Naive thymus-derived CD8-positive, alpha-beta T cell (primary cell): ENCODE results near the gene UNC93A. TPM values are rescaled to one million over a fixed set of nuclear protein-coding genes. Genes with fewer than 3 reads are reported as not detected.
"Not testable (repeated sequence)": the region's sequence is repeated elsewhere in the genome, so short reads cannot be mapped to it uniquely, and the experiment has no call there.

ENCODE experiments used
- ATAC-seq, 2 donors: fragments of 150-1000 bp; cut with Tn5 transposase in 1 of 2; sonication (Bioruptor Pico), chemical (Tn5 transposase) in 1 of 2; 1 replicate in 1 of 2; 2 replicates in 1 of 2; pipeline ENCODE4 v1.10.0; 2021; ENCODE audit warnings: mild to moderate bottlenecking in 2 of 2, moderate library complexity in 2 of 2
- POLR2A ChIA-PET: fragments of 350-600 bp; sonication (Branson Sonifier 250); formaldehyde crosslinking; loops from one replicate; lab custom pipeline; 2021; ENCODE audit warnings: antibody characterized with exemption; lab: Charles Lee
- DNase-seq, 10 donors: peaks; one replicate each; pipeline versions ENCODE4 v3.0.0 to v3.0.0-alpha.2; 2020 to 2022
- H3K27ac Mint-ChIP-seq, 10 donors: one replicate each; pipeline ENCODE4 v1.8.0; 2020 to 2022; ENCODE audit warnings: mild to moderate bottlenecking in 10 of 10, mixed read lengths in 10 of 10, moderate library complexity in 4 of 10, inconsistent platforms in 1 of 10
- H3K27me3 Mint-ChIP-seq, 5 donors: one replicate each; pipeline ENCODE4 v1.8.0; 2021 to 2022; ENCODE audit warnings: mixed read lengths in 5 of 5
- H3K36me3 Mint-ChIP-seq, 3 donors: one replicate each; pipeline ENCODE4 v1.8.0; 2020 to 2022; ENCODE audit warnings: mixed read lengths in 3 of 3, mild to moderate bottlenecking in 2 of 3, inconsistent platforms in 1 of 3
- H3K4me1 Mint-ChIP-seq, 4 donors: one replicate each; pipeline ENCODE4 v1.8.0; 2021 to 2022; ENCODE audit warnings: mixed read lengths in 4 of 4
- H3K4me3 Mint-ChIP-seq, 10 donors: one replicate each; pipeline ENCODE4 v1.8.0; 2020 to 2022; ENCODE audit warnings: mild to moderate bottlenecking in 10 of 10, mixed read lengths in 10 of 10, moderate library complexity in 6 of 10, inconsistent platforms in 1 of 10
- H3K9me3 Mint-ChIP-seq, 9 donors: one replicate each; pipeline ENCODE4 v1.8.0; 2020 to 2022; ENCODE audit warnings: mixed read lengths in 9 of 9, mild to moderate bottlenecking in 3 of 9, inconsistent platforms in 1 of 9, moderate library complexity in 1 of 9
- polyA plus RNA-seq, 3 donors: library from polyadenylated mRNA; unstranded; fragments of 300-500 nt; fragmentation: Illumina TruSeq; gene quantifications; one replicate each; pipeline ENCODE4 v1.2.3, GENCODE V29; 2021
- total RNA-seq, 8 experiments: library from RNA in 2 of 8; stranded (reverse) in 2 of 8; gene quantifications; one replicate each; pipeline ENCODE4 v1.2.3 and lab custom pipeline; 2021 to 2026

The UNC93A gene
- total and polyA plus RNA-seq, 5 experiments from 2014 or later = not detected

DNA sequence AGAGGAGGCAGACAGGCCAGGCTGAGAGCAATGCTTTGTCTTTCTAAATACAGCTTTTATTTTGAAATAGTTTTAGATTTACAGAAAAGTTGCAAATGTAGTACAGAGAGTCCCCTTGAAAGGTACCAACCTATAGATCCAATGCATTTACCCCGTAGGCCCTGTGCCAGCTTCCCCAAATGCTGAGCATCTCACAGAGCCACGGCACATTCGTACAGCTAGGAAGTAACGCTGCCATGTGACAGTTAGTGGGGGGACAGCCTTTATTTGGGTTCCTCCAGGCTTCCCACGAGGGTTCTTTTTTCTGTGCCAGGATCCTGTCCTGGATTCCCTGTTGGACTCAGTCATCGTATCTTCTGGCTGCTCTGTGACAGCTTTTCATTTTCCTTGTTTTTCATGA lies 20.6 kb downstream of the UNC93A start:
- peaks cover 0 to 13% (median 3%) of the 10 kb centered on the region in 5 donors for H3K27me3 Mint-ChIP-seq
- ATAC-seq, POLR2A ChIA-PET, H3K36me3 Mint-ChIP-seq, DNase-seq, H3K9me3 Mint-ChIP-seq, H3K4me3 Mint-ChIP-seq, H3K4me1 Mint-ChIP-seq, H3K27ac Mint-ChIP-seq: not testable (repeated sequence)

DNA sequence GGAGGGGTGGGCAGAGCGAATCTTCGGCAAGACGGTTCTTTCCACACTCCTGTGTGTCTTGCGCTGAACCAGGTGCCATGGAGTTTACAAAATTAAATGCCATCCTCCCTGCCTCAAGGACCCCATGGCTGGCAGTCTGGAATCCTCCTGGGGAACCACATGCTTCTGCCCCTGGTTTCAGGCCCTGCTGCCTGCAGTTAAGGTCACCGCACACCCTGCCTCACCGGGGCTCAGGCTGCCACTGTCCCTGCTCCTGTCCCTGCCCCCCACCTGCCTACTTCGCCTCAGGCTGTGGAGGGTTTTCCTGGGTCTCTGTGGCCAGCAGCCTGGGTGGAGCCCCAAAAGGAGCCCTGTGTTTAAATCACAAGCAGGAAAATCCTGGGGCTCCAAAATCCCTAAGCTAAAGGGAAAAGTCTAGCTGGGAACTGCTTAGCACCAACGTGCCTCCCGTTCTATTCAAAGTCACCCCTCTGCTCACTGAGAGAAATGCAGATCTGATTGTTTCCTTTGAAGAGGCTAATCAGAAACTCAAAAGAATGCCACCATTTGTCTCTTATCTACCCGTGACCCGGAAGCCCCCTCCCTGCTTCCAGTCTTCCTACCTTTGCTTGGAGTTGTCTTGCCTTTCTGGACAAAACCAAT lies 23.2 kb downstream of the UNC93A start:
- peaks cover 1 to 18% (median 16%) of the 10 kb centered on the region in 5 donors for H3K27me3 Mint-ChIP-seq
- H3K27ac Mint-ChIP-seq = no peak overlapping the region
- POLR2A ChIA-PET = no interaction called here
- H3K4me3 Mint-ChIP-seq = no peak overlapping the region
- H3K36me3 Mint-ChIP-seq = no peaks in the 10 kb centered on the region
- H3K9me3 Mint-ChIP-seq = no peaks in the 10 kb centered on the region
- no peaks in the 10 kb centered on the region for H3K4me1 Mint-ChIP-seq
- DNase-seq (no peak), ATAC-seq (no peak)

DNA sequence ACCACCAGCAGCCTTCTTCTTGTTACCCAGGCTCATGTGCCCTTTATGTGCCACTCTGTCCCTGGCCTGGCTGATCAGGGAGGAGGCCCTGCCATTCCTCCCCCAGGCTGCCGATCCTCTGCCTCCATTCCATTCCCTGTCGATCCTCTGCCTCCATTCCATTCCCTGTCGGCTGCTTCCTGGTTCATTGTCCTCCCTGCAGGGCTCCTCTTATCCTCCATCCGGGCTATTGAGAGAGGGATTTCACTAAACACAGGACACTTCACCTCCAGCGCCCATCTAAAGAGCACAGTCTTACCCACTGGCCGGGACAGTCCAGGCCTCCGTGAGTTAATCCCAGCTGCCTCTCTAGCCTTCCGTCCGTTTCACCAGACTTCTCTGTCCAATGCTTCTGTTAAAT lies 26.1 kb downstream of the UNC93A start:
- Mint-ChIP-seq H3K4me3 (no peak overlapping the region), H3K27ac (peak overlapping the region in 2 of 10 donors; percentile 3 to 56), H3K4me1 (no peaks in the 10 kb centered on the region), H3K9me3 (no peaks in the 10 kb centered on the region), H3K27me3 (peaks cover 2 to 21% (median 16%) of the 10 kb centered on the region in 5 donors), H3K36me3 (no peaks in the 10 kb centered on the region)
- no peak for DNase-seq
- POLR2A ChIA-PET = no interaction called here
- ATAC-seq = no peak

DNA sequence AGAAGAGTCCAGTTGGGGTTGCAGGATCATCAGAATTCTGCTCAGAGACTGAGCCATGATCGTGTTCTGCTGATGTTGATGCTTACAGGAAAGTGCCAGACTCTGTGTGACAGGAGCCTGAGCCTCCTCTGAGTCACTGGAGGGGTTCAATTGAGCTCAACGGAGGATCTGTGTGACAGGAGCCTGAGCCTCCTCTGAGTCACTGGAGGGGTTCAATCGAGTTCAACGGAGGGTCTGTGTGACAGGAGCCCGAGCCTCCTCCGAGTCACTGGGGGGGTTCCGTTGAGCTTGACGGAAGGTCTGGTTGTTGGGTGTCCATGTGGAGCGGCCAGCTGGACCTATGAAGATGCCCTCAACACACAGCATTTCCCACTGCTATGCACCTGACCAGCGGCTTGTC lies 27.2 kb downstream of the UNC93A start:
- H3K27ac Mint-ChIP-seq, H3K9me3 Mint-ChIP-seq, ATAC-seq, H3K4me3 Mint-ChIP-seq, POLR2A ChIA-PET, H3K4me1 Mint-ChIP-seq, DNase-seq, H3K36me3 Mint-ChIP-seq: not testable (repeated sequence)
- peaks cover 2 to 18% (median 13%) of the 10 kb centered on the region in 5 donors for H3K27me3 Mint-ChIP-seq

DNA sequence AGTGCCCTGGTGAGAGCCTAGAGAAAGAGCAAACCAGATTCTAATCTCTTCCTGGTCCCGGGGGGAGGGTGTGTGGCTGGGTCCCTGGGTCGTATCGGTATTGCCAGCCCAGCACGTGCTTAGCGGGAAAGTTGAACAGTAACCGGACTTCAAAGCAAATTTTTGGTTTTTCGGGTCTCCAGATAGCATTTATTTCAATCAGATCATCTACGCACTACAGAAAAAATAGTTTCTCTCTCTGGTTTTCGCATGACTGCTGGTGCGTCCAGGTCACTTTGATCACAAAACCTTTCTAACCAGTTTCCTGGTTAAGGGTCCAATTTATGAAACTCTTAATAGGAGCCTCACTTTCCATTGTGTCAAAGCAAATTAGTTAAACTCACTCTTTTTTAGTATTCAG lies 27.7 kb downstream of the UNC93A start:
- ATAC-seq, H3K27ac Mint-ChIP-seq, POLR2A ChIA-PET, H3K4me1 Mint-ChIP-seq, H3K36me3 Mint-ChIP-seq, H3K9me3 Mint-ChIP-seq, DNase-seq, H3K4me3 Mint-ChIP-seq: not testable (repeated sequence)
- peaks cover 2 to 18% (median 13%) of the 10 kb centered on the region in 5 donors for H3K27me3 Mint-ChIP-seq

DNA sequence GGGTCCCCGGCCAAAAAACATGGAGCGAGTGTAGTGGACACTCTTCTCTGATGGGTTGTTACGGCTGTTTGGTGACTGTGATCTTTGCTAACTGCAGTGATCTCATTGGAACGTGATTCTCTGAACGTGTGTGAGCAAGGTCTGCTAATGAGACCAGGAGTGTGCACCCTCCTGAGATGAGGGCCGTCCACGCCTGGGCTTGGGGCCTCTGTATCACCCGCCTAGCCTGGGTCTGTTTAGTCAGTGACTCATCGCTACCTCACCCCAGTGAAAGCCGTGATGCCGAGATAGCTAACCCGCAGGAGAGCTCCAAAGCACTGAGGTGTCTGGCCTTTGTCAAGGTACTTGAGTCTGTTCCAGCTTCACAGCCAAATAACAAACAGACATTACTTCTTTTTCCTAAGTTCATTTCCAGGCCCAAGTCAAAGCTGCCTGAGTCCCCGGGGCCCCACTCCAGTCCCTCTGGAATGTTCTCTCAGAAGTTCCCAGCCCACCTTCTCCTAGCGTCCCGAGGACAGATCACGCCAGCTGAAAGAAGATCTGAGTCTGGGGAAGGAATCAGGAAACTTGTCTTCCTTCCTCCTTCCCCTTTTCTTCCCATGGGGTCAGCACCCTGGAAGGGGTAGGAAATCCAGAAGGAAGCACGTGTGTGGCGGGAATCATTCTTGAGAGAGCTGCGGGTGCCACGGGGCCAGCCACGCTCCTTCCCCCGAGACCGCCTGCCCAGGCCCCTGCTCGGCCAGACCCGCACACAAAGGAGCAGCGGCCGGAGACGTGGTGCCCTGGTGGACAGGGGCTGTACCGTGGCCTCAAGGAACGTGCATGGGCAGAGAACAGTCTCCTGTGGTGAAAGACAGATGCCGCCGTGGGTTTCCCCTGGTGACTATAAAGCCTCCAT lies 29.0 kb downstream of the UNC93A start:
- H3K9me3 Mint-ChIP-seq, H3K4me3 Mint-ChIP-seq, H3K4me1 Mint-ChIP-seq, H3K27ac Mint-ChIP-seq, H3K36me3 Mint-ChIP-seq, DNase-seq, POLR2A ChIA-PET, ATAC-seq: not testable (repeated sequence)
- H3K27me3 Mint-ChIP-seq = peaks cover 2 to 18% (median 13%) of the 10 kb centered on the region in 5 donors

DNA sequence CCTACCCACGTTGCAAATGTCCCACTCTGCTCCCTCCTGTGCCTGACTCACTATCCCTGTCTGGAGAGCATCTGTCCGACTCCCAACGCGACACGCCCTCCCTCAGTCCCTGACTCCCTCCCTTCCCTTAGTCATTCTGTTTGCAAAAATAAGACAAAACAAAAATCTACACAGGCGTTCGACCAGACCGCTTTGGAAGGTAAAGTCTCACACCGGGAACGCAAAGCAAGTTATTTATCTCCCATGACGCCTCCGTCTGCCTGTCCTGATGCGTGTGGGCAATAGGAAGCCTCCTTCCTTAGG lies 29.6 kb downstream of the UNC93A start:
- ATAC-seq, POLR2A ChIA-PET, H3K36me3 Mint-ChIP-seq, H3K4me1 Mint-ChIP-seq, DNase-seq, H3K4me3 Mint-ChIP-seq, H3K9me3 Mint-ChIP-seq, H3K27ac Mint-ChIP-seq: not testable (repeated sequence)
- H3K27me3 Mint-ChIP-seq = peaks cover 2 to 22% (median 16%) of the 10 kb centered on the region in 5 donors

DNA sequence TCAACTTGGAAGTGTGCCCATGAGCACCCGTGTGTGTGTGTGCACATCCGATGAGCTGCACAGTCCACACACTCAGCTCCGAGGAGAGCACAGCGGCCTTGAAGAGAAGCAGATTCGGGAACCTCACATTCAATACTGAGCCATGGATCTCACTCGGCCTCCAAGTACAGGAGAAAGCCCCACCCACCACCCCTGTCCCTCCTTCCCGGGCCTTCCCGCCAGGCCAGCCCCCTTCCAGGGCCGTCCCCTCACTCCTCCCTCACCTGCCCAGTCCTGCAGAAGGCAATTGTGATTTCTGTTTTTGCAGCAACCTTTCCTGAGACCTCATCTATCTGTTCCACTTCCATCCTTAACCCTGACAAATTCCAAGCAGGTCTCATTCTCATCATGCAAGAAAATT lies 30.1 kb downstream of the UNC93A start:
- peaks cover 2 to 22% (median 16%) of the 10 kb centered on the region in 5 donors for H3K27me3 Mint-ChIP-seq
- H3K9me3 Mint-ChIP-seq, DNase-seq, H3K36me3 Mint-ChIP-seq, ATAC-seq, POLR2A ChIA-PET, H3K27ac Mint-ChIP-seq, H3K4me1 Mint-ChIP-seq, H3K4me3 Mint-ChIP-seq: not testable (repeated sequence)

DNA sequence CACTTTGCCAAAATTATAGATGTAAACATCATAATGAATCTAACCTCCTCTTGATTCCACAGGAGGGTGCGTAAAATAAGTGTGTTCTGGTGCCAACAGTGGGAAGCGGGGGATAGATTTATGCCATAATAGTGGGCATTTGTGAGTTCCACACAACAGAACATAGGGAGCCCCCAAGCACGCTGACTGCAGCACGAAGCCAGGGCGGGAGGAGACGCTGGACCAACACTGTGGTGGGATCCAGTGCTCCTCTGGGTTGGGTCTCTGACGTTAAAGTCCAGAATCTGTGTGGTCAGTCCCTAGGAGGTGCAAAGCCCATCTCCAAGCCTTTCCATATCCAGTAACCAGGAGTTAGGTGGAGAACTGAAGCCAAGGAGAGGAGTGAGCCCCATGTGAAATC lies 32.0 kb downstream of the UNC93A start:
- DNase-seq = no peak

DNA sequence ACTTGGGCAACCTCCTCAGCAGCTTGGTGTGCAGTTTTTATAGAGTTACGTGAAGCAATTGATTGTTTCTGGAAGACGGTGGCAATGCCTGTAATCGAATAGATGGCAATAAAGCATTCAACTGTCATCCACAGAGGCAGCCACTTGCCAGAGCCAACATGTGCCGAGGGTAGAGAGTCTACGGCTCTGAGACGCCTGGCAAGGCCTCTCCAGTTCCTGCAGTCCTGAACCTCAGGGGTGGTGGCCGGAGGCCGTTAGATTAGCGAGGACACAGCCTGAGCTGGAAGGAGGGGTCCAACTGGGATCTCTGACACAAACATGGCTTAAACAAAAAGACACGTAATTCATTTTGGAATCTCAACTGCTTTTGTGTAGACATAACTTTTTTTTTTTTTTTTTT lies 33.0 kb downstream of the UNC93A start:
- H3K27me3 Mint-ChIP-seq = peaks cover 0 to 11% (median 2%) of the 10 kb centered on the region in 5 donors
- ATAC-seq (no peak), DNase-seq (no peak)
- no peaks in the 10 kb centered on the region for H3K4me1 Mint-ChIP-seq
- H3K4me3 Mint-ChIP-seq = no peak overlapping the region
- POLR2A ChIA-PET = no interaction called here
- H3K36me3 Mint-ChIP-seq = no peaks in the 10 kb centered on the region
- no peak overlapping the region for H3K27ac Mint-ChIP-seq
- H3K9me3 Mint-ChIP-seq = no peaks in the 10 kb centered on the region

More for the DNA sequence above, 32.0 kb downstream of the UNC93A start:
- no peaks in the 10 kb centered on the region for H3K36me3 Mint-ChIP-seq
- ATAC-seq = no peak
- H3K9me3 Mint-ChIP-seq = no peaks in the 10 kb centered on the region
- POLR2A ChIA-PET = no interaction called here
- no peaks in the 10 kb centered on the region for H3K4me1 Mint-ChIP-seq
- peaks cover 0 to 15% (median 2%) of the 10 kb centered on the region in 5 donors for H3K27me3 Mint-ChIP-seq
- no peak overlapping the region for H3K4me3 Mint-ChIP-seq
- H3K27ac Mint-ChIP-seq = no peak overlapping the region

DNA sequence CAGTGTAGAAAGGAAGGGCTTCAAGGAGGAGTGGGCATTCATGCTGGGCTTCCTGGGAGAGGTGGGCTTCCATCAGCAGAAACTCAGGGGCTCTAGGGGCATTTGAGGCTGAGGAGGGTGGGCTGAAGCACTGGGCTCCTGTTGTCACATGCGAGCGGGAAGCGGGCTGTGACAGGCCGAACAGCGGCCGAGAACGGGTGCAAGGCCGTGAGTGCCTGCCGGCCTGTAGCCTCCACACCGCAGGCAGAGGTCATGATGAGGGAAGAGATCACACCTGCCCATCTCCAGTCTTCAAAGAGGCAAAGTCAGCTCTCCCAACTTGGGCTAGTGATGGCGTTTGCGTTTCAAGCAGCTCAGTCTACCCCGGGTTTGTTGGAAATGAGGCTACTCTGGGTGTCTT lies 34.7 kb downstream of the UNC93A start:
- POLR2A ChIA-PET = no interaction called here
- H3K36me3 Mint-ChIP-seq = no peaks in the 10 kb centered on the region
- H3K4me1 Mint-ChIP-seq = no peaks in the 10 kb centered on the region
- H3K27me3 Mint-ChIP-seq = peaks cover 0 to 12% (median 2%) of the 10 kb centered on the region in 5 donors
- ATAC-seq (no peak), DNase-seq (no peak)
- H3K4me3 Mint-ChIP-seq = no peak overlapping the region
- H3K9me3 Mint-ChIP-seq = no peaks in the 10 kb centered on the region
- no peak overlapping the region for H3K27ac Mint-ChIP-seq

DNA sequence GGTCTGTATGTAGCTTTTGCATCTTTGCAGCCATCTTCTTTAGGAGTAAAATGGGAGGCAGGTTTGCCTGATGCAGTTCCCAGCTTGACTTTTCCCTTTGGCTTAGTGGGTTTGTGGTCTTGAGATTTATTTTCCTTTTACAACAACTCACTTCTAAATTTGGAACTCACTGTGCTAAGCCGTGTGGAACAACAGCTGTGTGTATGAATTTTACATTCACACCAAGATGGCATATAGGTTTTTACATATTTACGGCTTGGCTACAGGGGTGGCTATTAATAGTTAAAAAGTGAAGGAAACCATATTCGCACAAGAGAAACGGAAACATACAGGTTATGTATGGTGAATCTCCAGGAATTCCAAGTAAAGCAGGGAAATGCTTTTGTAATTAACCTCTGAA lies 36.3 kb downstream of the UNC93A start:
- POLR2A ChIA-PET = no interaction called here
- no peak for ATAC-seq
- H3K9me3 Mint-ChIP-seq = peaks cover 0 to 2% (median 0%) of the 10 kb centered on the region in 9 donors
- no peak for DNase-seq
- no peaks in the 10 kb centered on the region for H3K36me3 Mint-ChIP-seq
- no peak overlapping the region for H3K27ac Mint-ChIP-seq
- H3K4me1 Mint-ChIP-seq = no peaks in the 10 kb centered on the region
- no peak overlapping the region for H3K4me3 Mint-ChIP-seq
- peaks cover 0 to 12% (median 9%) of the 10 kb centered on the region in 5 donors for H3K27me3 Mint-ChIP-seq

DNA sequence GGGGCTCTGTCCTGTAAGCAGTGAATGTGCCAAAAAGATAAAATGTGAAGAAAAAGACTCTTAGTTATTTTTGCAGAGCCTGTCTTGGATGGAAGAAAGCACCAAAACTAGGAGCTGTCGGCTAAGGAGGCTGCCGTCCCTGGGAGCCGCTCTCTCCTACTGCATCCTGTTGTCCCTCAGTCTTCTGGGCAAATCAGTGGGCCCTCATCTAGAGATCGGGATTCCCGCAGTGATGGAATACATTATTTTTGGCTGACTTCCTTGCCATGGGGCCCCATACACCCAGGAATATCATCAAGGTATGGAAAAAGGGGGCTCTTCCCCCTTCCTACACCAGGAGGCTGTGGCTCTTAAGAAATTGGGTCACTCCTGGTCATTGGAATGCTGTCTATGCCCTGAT lies 37.0 kb downstream of the UNC93A start:
- Mint-ChIP-seq H3K36me3 (no peaks in the 10 kb centered on the region), H3K9me3 (peaks cover 0 to 2% (median 0%) of the 10 kb centered on the region in 9 donors), H3K4me3 (no peak overlapping the region), H3K27me3 (peaks cover 0 to 12% (median 9%) of the 10 kb centered on the region in 5 donors), H3K4me1 (no peaks in the 10 kb centered on the region), H3K27ac (no peak overlapping the region)
- no peak for ATAC-seq
- POLR2A ChIA-PET = no interaction called here
- no peak for DNase-seq
